ENCODE results near the gene BANP.
"Not testable (repeated sequence)": the region's sequence is repeated elsewhere in the genome, so short reads cannot be mapped to it uniquely, and the experiment has no call there.

Gene BANP

DNA sequence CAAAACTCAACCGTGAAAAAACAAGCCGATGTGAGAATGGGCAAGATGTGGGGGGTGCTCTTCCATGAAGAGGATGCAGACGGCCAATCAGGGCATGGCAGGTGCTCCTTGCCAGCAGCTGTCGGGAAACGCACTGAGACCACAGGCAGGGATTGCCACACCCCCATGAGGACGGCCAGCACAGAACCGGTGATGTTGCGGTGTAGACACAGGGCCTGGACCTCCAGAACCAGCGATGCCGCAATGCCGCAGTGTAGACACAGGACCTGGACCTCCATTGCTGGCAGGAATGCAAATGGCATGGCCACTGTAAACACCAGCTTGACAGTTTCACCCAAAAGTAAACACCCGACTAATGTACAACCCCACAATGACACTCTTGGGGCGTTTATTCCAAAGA lies 164.9 kb downstream of the BANP start:
- TF ChIP-seq POLR2A (IDR thresholded peaks at IDR 0.05; ENCODE audit: low read depth, low read length), result no peak
- FAIRE-seq, result no peak
- no peak for DNase-seq (ENCODE audit: insufficient read length, low spot score)

GRCh38 chr16:88117476-88117868 lies 166.2 kb downstream of the BANP start:
- DNase-seq (ENCODE audit: insufficient read length, low spot score) (no peak), FAIRE-seq (no peak)
- no peak for TF ChIP-seq POU2F2 (IDR thresholded peaks at IDR 0.05; ENCODE audit: low read depth, low read length)
- no peak for TF ChIP-seq TAF1 (IDR thresholded peaks at IDR 0.05; ENCODE audit: low read depth, low read length)
- TF ChIP-seq PAX5 (IDR thresholded peaks at IDR 0.05; ENCODE audit: insufficient read depth, low read length, severe bottlenecking), result no peak
- no peak for TF ChIP-seq POLR2A (IDR thresholded peaks at IDR 0.05; ENCODE audit: low read depth, low read length)
- TF ChIP-seq SPI1 (IDR thresholded peaks at IDR 0.05; ENCODE audit: low read depth, low read length), result no peak

DNA sequence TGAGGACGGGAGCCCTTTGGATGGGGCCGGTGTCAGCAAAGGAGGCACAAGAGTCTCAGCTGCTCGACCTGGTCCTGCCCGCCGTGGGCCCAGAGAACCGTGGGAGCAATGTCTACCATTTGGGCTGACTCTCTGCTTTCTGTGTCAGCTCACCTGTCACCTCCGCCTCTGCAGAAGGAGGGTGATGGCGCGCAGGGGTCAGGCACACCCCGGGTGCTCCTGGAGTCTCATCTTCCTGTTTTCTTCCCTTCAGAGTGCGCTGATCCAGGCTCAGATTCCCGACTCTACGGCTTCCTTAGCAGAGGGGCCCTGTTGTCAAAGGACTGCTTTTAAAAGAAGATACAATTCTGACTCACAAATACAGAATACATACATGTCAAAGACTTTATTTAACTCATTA lies 167.1 kb downstream of the BANP start:
- TF ChIP-seq POU2F2 (IDR thresholded peaks at IDR 0.05; ENCODE audit: low read depth, low read length), result no peak
- no peak for TF ChIP-seq POLR2A (IDR thresholded peaks at IDR 0.05; ENCODE audit: low read depth, low read length)
- DNase-seq (ENCODE audit: insufficient read length, low spot score) (no peak), FAIRE-seq (no peak)

DNA sequence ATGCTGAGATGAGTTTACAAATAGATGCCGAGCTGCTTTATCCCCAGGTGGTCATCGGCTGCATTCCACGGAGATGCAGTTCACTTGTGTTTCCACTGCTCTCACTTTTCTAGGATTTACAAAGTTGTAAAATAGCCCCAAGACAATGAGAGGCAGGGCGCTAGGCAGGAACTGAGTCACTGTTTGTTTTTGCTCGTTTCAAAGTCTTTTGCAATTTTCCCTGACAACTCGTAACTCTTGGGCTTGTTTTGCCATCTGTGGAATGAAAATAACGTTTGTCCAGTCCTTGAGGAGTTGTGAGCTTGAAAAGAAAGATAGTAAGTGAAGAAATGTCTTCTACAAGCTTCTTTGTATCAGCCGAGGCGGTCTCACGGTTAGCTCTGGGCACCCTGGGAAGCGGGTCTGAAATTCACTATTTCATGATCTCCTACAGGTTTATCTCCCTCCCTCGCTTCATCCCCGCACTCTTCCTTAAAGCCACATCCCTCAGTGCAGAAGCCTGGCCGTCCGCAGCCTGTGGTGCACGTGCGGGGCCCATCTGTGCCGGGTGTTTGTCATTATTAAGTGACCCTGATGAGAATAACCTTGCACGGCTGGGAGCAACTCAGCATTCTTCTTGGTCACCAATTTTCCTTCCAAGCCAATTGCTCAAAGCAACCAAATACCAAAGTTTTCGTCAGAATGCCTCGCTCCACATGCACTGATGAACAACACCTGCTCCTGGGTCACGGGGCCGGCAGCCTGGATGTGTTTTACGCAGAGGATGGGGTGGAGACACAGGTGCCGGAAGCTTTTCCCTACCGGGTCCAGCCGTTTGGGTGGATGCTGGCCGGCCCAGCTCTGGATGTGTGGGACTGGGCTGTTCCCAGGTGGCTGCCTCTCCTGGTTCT lies 167.9 kb downstream of the BANP start:
- FAIRE-seq; DNase-seq (ENCODE audit: insufficient read length, low spot score): not testable (repeated sequence)

DNA sequence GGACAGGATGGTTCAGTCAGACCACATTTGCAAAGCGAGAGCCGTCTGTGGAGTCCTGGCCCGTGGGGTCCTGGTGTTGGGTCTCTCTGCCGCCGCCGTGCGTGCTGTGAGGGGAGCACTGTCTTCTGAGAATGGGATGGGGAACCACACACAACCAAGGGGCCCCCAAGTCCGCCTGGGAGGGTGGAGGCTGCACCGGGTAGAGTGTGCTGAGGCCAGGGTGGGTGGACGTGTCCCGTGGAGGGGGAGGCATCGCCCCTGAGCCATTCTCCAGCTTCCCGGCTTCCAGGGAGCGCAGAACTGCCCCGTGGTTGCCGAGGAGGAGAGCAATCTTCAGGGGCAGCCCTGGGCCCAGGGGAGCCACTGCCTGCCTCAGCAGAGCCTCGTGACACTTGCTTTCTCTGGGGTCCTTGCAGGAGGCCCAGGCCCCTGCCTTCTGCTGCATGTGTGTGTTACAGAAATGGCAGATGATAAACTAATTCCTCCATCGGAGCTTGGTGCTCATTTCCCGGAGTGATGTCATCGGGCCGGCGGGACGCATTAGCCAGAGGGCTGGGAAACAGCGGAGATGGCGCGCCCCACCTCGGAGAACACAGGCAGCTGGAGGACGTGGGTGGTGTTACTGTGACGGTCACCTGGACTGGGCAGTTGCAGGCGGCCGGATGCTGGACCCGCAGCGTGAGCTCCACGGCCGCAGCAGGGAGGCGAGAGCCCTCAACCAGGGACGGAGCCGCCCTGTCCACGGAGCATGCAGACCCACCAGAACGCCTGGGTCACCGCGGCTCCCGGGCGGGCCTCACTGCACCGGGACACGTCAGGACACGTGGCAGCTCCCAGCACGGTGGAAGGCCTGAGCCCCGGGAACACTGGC lies 168.9 kb downstream of the BANP start:
- FAIRE-seq; DNase-seq (ENCODE audit: insufficient read length, low spot score): not testable (repeated sequence)

- FAIRE-seq, result no peak
- TF ChIP-seq SPI1 (IDR thresholded peaks at IDR 0.05; ENCODE audit: low read depth, low read length), result no peak
- no peak for TF ChIP-seq POLR2AphosphoS5 (IDR thresholded peaks at IDR 0.05; ENCODE audit: low read depth, low read length)
- no peak for TF ChIP-seq POU2F2 (IDR thresholded peaks at IDR 0.05; ENCODE audit: low read depth, low read length)
- no peak for TF ChIP-seq PAX5 (IDR thresholded peaks at IDR 0.05; ENCODE audit: insufficient read depth, low read length, severe bottlenecking)
- TF ChIP-seq TAF1 (IDR thresholded peaks at IDR 0.05; ENCODE audit: low read depth, low read length), result no peak
- no peak for TF ChIP-seq POLR2A (IDR thresholded peaks at IDR 0.05; ENCODE audit: low read depth, low read length)
- DNase-seq (ENCODE audit: insufficient read length, low spot score), result no peak
Observed at GRCh38 chr16:88120812-88121211, 169.6 kb downstream of the BANP start.

- not testable (repeated sequence) for FAIRE-seq; DNase-seq (ENCODE audit: insufficient read length, low spot score)
Observed at GRCh38 chr16:88121391-88121790, 170.2 kb downstream of the BANP start.

- FAIRE-seq (no peak), DNase-seq (ENCODE audit: insufficient read length, low spot score) (no peak)
- TF ChIP-seq TAF1 (IDR thresholded peaks at IDR 0.05; ENCODE audit: low read depth, low read length) (no peak), PAX5 (IDR thresholded peaks at IDR 0.05; ENCODE audit: insufficient read depth, low read length, severe bottlenecking) (no peak), POU2F2 (IDR thresholded peaks at IDR 0.05; ENCODE audit: low read depth, low read length) (no peak), SPI1 (IDR thresholded peaks at IDR 0.05; ENCODE audit: low read depth, low read length) (no peak), POLR2A (IDR thresholded peaks at IDR 0.05; ENCODE audit: low read depth, low read length) (no peak), POLR2AphosphoS5 (IDR thresholded peaks at IDR 0.05; ENCODE audit: low read depth, low read length) (no peak)
Observed at GRCh38 chr16:88121886-88122580, 170.8 kb downstream of the BANP start.
